Spleen (tissue), 11 donors: Measurements from ENCODE around the gene MRPL37. TPM values are rescaled to one million over a fixed set of nuclear protein-coding genes. Genes with fewer than 3 reads are reported as not detected.

Source experiments
- DNase-seq: peaks from one replicate; pipeline ENCODE4 v3.0.0-alpha.2; 2020
- H3K27ac ChIP-seq, 8 donors: fragments of 200-600 bp; sonication (generic) in 7 of 8; 1 replicate in 4 of 8; 2 replicates in 4 of 8; pipeline versions ENCODE4 v1.5.0 to v1.8.0; 2016 to 2021; ENCODE audit warnings: inconsistent platforms in 4 of 8, mild to moderate bottlenecking in 4 of 8, moderate library complexity in 1 of 8
- H3K27me3 ChIP-seq, 7 donors: fragments of 200-600 bp; sonication (generic) in 6 of 7; replicated peaks in 1 of 7; 1 replicate in 4 of 7; 2 replicates in 3 of 7; pipeline versions ENCODE4 v1.5.0 to v1.8.0; 2016 to 2021; ENCODE audit warnings: inconsistent platforms in 3 of 7, mild to moderate bottlenecking in 1 of 7
- H3K36me3 ChIP-seq, 6 donors: fragments of 200-600 bp; sonication (generic) in 5 of 6; 1 replicate in 4 of 6; 2 replicates in 2 of 6; pipeline versions ENCODE4 v1.5.0 to v1.8.0; 2016 to 2021; ENCODE audit warnings: inconsistent platforms in 2 of 6
- H3K4me1 ChIP-seq, 6 donors: fragments of 200-600 bp; sonication (generic) in 5 of 6; 1 replicate in 3 of 6; 2 replicates in 3 of 6; pipeline versions ENCODE4 v1.5.0 to v1.8.0; 2016 to 2021; ENCODE audit warnings: inconsistent platforms in 3 of 6
- H3K4me3 ChIP-seq, 8 donors: fragments of 200-600 bp; sonication (generic) in 7 of 8; 1 replicate in 4 of 8; 2 replicates in 4 of 8; pipeline versions ENCODE4 v1.5.0 to v1.8.0; 2016 to 2021; ENCODE audit warnings: inconsistent platforms in 4 of 8, mild to moderate bottlenecking in 4 of 8, moderate library complexity in 2 of 8
- H3K9me3 ChIP-seq, 8 donors: fragments of 200-600 bp; sonication (generic) in 7 of 8; 1 replicate in 4 of 8; 2 replicates in 4 of 8; pipeline versions ENCODE4 v1.5.0 to v1.8.0; 2016 to 2021; ENCODE audit warnings: inconsistent platforms in 4 of 8
- POLR2A ChIP-seq, 3 donors: fragments of 450-650 bp; IDR thresholded peaks; one replicate each; pipeline ENCODE4 v1.5.1; 2017; ENCODE audit warnings: antibody characterized with exemption in 3 of 3, mild to moderate bottlenecking in 1 of 3
- POLR2AphosphoS5 ChIP-seq, 3 donors: sonication (generic); formaldehyde crosslinking; IDR thresholded peaks; one replicate each; pipeline ENCODE4 v1.5.1; 2017; ENCODE audit warnings: antibody characterized with exemption in 3 of 3
- WGBS, 5 donors: extraction: QIAGEN DNeasy Blood & Tissue Kit in 3 of 5; methylation state at CpG; one replicate each; pipeline versions ENCODE4 v1.1.5 to v1.1.7; 2013 to 2018; 5-methylcytosine and 5-hydroxymethylcytosine counted together
- intact Hi-C: fragments of 100-400 bp; cut with DNase I; formaldehyde crosslinking; loops from one replicate; pipeline ENCODE4 v1.15.0; 2023; ENCODE audit warnings: low total_unique reads
- polyA plus RNA-seq, 3 donors: library from polyadenylated mRNA; stranded (reverse); fragments of 200-250 nt; gene quantifications; one replicate each; pipeline ENCODE4 v1.2.1, GENCODE V29; 2013
- total RNA-seq, 7 donors: library from RNA; depleted of rRNA in 3 of 7; stranded (reverse); fragments of >200 nt in 3 of 7; fragmentation: NEBNext Ultra II Directional in 4 of 7; extraction: Animal tissue kit (Norgen Biotek cat#: 25700) in 4 of 7; gene quantifications; one replicate each; pipeline versions ENCODE4 v1.1.0 to v1.2.1, GENCODE V29; 2016 to 2021
- TF ChIP-seq, protein P1 (sequence below), 11 experiments: fragments of 200-600 bp in 7 of 11; fragments of 450-650 bp in 4 of 11; sonication (generic) in 4 of 11; IDR thresholded peaks in 8 of 11; conservative IDR thresholded peaks in 3 of 11; 1 replicate in 7 of 11; 2 replicates in 4 of 11; pipeline versions ENCODE4 v1.4.0 to v1.8.0; 2016 to 2021; ENCODE audit warnings: antibody characterized with exemption in 11 of 11, inconsistent platforms in 4 of 11, mild to moderate bottlenecking in 1 of 11
- donor health status: healthy with polysubstance abuse.
- donor health status: DM: no; HTN: no; CAD: no; lungs with moderate emphysema.
- donor health status: DM: no; HTN: no; CAD: no.
- donor health status: Bipolar disorder and iron deficiency.
- donor health status: healthy.
- donor health status: DM: no; HTN: no; CAD: no.
- donor health status: DM: yes; HTN: yes; CAD: no.

The MRPL37 gene
- total and polyA plus RNA-seq, 10 donors, result 20.4 to 55.9 (median 43.3) TPM

DNA sequence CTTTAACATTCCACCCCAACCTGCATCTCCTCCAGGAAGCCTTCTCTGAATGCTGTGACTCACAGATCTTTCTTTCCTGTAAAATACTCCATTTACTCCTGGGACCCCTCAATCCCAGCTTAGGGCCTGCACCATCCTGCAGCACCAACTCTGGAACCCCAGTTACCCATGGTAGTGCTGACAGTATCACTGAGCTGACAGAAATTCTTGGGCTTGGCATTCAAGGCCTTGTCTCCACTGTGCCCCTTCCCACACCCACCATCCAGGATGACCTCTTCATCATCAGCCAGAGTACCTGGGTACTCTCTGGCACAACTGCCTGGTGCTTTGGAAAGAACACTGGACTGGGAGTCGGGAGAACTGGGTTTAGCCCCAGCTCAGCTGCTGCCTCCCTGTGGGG lies 8.4 kb upstream of the MRPL37 start:
- H3K4me1 ChIP-seq, result no peaks in the 10 kb centered on the region
- no peak overlapping the region for H3K4me3 ChIP-seq
- no peaks in the 10 kb centered on the region for H3K9me3 ChIP-seq
- intact Hi-C loops, result no loop called here
- H3K27ac ChIP-seq, result no peak overlapping the region
- 0 to 100% (median 93%) methylated on average over 1 of the region's 1 CpG for WGBS, 5 donors
- TF ChIP-seq, protein P1, sequence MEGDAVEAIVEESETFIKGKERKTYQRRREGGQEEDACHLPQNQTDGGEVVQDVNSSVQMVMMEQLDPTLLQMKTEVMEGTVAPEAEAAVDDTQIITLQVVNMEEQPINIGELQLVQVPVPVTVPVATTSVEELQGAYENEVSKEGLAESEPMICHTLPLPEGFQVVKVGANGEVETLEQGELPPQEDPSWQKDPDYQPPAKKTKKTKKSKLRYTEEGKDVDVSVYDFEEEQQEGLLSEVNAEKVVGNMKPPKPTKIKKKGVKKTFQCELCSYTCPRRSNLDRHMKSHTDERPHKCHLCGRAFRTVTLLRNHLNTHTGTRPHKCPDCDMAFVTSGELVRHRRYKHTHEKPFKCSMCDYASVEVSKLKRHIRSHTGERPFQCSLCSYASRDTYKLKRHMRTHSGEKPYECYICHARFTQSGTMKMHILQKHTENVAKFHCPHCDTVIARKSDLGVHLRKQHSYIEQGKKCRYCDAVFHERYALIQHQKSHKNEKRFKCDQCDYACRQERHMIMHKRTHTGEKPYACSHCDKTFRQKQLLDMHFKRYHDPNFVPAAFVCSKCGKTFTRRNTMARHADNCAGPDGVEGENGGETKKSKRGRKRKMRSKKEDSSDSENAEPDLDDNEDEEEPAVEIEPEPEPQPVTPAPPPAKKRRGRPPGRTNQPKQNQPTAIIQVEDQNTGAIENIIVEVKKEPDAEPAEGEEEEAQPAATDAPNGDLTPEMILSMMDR (IDR thresholded peaks at IDR 0.05 in 8 of 11, conservative IDR thresholded peaks at IDR 0.05 in 3 of 11), result no peak
- TF ChIP-seq POLR2A (IDR thresholded peaks at IDR 0.05), result no peak
- no peak for TF ChIP-seq POLR2AphosphoS5 (IDR thresholded peaks at IDR 0.05)
- H3K36me3 ChIP-seq, result peaks cover 0 to 99% (median 58%) of the 10 kb centered on the region in 6 donors
- no peaks in the 10 kb centered on the region for H3K27me3 ChIP-seq
- DNase-seq, result no peak

DNA sequence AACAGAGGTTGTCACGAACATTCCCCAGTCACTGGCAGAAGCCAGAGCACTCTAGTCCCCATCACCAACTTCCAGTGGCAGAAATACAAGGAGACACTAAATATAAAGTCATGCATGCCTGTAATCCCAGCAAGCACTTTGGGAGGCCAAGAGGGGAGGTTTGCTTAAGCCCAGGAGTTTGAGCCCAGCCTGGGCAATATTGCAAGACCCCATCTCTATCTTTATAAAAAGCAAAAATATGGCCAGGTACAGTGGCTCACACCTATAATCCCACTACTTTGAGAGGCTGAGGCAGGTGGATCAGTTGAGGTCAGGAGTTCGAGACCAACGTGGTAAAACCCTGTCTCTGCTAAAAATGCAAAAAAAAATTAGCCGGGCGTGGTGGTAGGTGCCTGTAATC lies 6.5 kb upstream of the MRPL37 start:
- no peak for DNase-seq
- no peak overlapping the region for H3K4me3 ChIP-seq
- H3K4me1 ChIP-seq, result peaks cover 0 to 1% (median 0%) of the 10 kb centered on the region in 6 donors
- peaks cover 0 to 80% (median 52%) of the 10 kb centered on the region in 6 donors for H3K36me3 ChIP-seq
- WGBS, 5 donors, result 92 to 98% (median 93%) methylated on average over 5 of the region's 5 CpGs
- no peaks in the 10 kb centered on the region for H3K9me3 ChIP-seq
- H3K27ac ChIP-seq, result no peak overlapping the region
- H3K27me3 ChIP-seq, result no peaks in the 10 kb centered on the region
- intact Hi-C loops, result no loop called here
- TF ChIP-seq POLR2AphosphoS5 (IDR thresholded peaks at IDR 0.05), result no peak
- TF ChIP-seq POLR2A (IDR thresholded peaks at IDR 0.05), result no peak
- TF ChIP-seq, protein P1 (IDR thresholded peaks at IDR 0.05 in 8 of 11, conservative IDR thresholded peaks at IDR 0.05 in 3 of 11), result no peak

DNA sequence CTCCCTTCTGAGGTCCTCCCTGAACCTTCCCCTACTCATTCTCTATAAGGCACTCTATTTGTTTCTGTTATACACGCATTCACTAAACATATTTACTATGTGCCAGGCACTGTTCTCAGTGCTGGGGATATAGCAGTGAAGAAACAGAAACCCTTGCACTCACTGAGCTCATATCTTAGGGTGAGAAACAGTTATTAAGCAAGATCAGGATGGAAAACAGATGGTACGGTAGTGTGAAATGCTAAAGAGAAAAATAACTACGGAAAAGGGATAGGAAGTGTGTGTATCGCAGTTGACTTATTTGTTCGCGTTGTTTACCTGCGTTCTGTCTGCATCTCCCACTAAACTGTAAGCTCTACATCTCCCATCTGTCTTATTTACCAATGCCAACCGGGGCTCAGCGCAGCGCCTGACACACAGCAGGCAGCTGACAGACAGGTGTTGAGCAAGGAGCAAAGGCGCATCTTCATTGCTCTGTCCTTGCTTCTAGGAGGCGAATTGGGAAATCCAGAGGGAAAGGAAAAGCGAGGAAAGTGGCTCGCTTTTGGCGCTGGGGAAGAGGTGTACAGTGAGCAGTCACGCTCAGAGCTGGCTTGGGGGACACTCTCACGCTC lies 709 bp upstream of the MRPL37 start:
- peaks cover 0 to 39% (median 14%) of the 10 kb centered on the region in 6 donors for H3K36me3 ChIP-seq
- TF ChIP-seq POLR2AphosphoS5 (IDR thresholded peaks at IDR 0.05) (no peak), POLR2A (IDR thresholded peaks at IDR 0.05) (no peak)
- TF ChIP-seq, protein P1 (IDR thresholded peaks at IDR 0.05 in 8 of 11, conservative IDR thresholded peaks at IDR 0.05 in 3 of 11), result no peak
- no peaks in the 10 kb centered on the region for H3K27me3 ChIP-seq
- peak overlapping the region in 6 of 8 donors; percentile 67 to 87 (median 83) for H3K27ac ChIP-seq
- peak overlapping the region; percentile 69 to 95 (median 91) for H3K4me3 ChIP-seq
- H3K4me1 ChIP-seq, result peaks cover 11 to 53% (median 36%) of the 10 kb centered on the region in 6 donors
- WGBS, 5 donors, result 6 to 16% (median 9%) methylated on average over 17 of the region's 17 CpGs
- intact Hi-C loops, result no loop called here
- no peaks in the 10 kb centered on the region for H3K9me3 ChIP-seq
- DNase-seq, result no peak

DNA sequence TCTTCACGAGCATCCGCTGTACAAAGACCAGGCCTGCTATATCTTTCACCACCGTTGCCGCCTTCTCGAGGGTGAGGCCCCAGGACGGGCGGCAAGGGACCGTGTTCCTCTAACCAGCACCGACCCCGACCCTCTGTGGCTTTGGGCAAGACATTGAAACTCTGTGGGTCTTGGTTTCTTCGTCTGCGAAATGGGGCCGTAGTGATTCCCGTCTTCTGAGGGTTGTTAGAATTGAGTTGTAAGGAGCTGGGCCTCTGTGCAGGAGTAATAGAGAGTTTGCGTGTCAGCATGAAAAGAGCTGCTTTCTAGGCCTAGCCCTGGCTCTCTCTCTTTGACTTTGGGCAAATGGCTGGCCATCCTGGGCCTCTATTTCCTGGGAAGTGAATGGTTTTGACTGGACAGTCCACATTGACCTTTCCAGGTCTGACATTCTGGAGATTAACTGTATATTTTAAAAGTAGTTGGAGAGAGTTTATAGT lies 591 bp downstream of the MRPL37 start:
- Histone ChIP-seq H3K27me3 (no peaks in the 10 kb centered on the region), H3K4me1 (peaks cover 11 to 53% (median 36%) of the 10 kb centered on the region in 6 donors), H3K4me3 (peak overlapping the region; percentile 69 to 95 (median 91)), H3K9me3 (no peaks in the 10 kb centered on the region), H3K36me3 (peaks cover 0 to 39% (median 14%) of the 10 kb centered on the region in 6 donors), H3K27ac (peak overlapping the region; percentile 30 to 87 (median 80))
- TF ChIP-seq POLR2AphosphoS5 (IDR thresholded peaks at IDR 0.05) (no peak), POLR2A (IDR thresholded peaks at IDR 0.05) (no peak)
- TF ChIP-seq, protein P1 (IDR thresholded peaks at IDR 0.05 in 8 of 11, conservative IDR thresholded peaks at IDR 0.05 in 3 of 11), result no peak
- intact Hi-C loops, result no loop called here
- DNase-seq, result no peak
- WGBS, 5 donors, result 1 to 3% (median 1%) methylated on average over 14 to 15 of the region's 15 CpGs
